ENCODE measurements around the gene ICA1L.

DNA sequence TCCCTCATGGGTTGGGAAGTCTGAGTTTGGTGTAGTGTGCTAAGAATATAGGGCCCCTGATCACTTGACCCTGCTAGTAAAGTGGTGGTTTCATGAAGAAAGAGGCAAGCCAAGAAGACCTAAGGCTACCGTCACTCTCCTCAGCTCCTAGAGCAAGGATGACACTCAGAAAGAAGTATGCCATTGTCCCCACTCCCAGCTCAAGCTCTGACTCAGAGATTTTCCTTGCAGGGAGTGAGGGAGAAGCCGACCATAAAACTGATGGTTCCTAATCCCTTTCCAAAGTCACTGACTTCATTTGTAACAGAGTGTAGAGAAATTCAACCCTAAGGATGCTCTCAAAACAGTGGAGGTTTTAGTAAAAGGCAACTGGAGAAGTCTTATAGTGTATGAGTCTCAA is 80.9 kb downstream of the ICA1L start:
- TF ChIP-seq ZNF548 (tag by site-specific recombination; IDR thresholded peaks at IDR 0.05) (no peak), ZBTB1 (tag by site-specific recombination; IDR thresholded peaks at IDR 0.05) (no peak), ZNF707 (tag by site-specific recombination; IDR thresholded peaks at IDR 0.05) (no peak), ZNF394 (tag by site-specific recombination; IDR thresholded peaks at IDR 0.05; ENCODE audit: borderline replicate concordance) (no peak), ZNF544 (tag by site-specific recombination; IDR thresholded peaks at IDR 0.05) (no peak), KLF9 (tag by site-specific recombination; IDR thresholded peaks at IDR 0.05; ENCODE audit: low read depth) (no peak), ZNF341 (tag by site-specific recombination; IDR thresholded peaks at IDR 0.05; ENCODE audit: low read depth) (no peak), ZNF701 (tag by site-specific recombination; IDR thresholded peaks at IDR 0.05) (no peak), ZNF24 (tag by site-specific recombination; IDR thresholded peaks at IDR 0.05) (no peak)
- TF ChIP-seq, protein P1, sequence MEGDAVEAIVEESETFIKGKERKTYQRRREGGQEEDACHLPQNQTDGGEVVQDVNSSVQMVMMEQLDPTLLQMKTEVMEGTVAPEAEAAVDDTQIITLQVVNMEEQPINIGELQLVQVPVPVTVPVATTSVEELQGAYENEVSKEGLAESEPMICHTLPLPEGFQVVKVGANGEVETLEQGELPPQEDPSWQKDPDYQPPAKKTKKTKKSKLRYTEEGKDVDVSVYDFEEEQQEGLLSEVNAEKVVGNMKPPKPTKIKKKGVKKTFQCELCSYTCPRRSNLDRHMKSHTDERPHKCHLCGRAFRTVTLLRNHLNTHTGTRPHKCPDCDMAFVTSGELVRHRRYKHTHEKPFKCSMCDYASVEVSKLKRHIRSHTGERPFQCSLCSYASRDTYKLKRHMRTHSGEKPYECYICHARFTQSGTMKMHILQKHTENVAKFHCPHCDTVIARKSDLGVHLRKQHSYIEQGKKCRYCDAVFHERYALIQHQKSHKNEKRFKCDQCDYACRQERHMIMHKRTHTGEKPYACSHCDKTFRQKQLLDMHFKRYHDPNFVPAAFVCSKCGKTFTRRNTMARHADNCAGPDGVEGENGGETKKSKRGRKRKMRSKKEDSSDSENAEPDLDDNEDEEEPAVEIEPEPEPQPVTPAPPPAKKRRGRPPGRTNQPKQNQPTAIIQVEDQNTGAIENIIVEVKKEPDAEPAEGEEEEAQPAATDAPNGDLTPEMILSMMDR (tag by site-specific recombination; IDR thresholded peaks at IDR 0.05), result no peak
- TF ChIP-seq, protein P2, sequence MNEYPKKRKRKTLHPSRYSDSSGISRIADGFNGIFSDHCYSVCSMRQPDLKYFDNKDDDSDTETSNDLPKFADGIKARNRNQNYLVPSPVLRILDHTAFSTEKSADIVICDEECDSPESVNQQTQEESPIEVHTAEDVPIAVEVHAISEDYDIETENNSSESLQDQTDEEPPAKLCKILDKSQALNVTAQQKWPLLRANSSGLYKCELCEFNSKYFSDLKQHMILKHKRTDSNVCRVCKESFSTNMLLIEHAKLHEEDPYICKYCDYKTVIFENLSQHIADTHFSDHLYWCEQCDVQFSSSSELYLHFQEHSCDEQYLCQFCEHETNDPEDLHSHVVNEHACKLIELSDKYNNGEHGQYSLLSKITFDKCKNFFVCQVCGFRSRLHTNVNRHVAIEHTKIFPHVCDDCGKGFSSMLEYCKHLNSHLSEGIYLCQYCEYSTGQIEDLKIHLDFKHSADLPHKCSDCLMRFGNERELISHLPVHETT (tag by site-specific recombination; IDR thresholded peaks at IDR 0.05), result no peak
- TF ChIP-seq, protein P3, sequence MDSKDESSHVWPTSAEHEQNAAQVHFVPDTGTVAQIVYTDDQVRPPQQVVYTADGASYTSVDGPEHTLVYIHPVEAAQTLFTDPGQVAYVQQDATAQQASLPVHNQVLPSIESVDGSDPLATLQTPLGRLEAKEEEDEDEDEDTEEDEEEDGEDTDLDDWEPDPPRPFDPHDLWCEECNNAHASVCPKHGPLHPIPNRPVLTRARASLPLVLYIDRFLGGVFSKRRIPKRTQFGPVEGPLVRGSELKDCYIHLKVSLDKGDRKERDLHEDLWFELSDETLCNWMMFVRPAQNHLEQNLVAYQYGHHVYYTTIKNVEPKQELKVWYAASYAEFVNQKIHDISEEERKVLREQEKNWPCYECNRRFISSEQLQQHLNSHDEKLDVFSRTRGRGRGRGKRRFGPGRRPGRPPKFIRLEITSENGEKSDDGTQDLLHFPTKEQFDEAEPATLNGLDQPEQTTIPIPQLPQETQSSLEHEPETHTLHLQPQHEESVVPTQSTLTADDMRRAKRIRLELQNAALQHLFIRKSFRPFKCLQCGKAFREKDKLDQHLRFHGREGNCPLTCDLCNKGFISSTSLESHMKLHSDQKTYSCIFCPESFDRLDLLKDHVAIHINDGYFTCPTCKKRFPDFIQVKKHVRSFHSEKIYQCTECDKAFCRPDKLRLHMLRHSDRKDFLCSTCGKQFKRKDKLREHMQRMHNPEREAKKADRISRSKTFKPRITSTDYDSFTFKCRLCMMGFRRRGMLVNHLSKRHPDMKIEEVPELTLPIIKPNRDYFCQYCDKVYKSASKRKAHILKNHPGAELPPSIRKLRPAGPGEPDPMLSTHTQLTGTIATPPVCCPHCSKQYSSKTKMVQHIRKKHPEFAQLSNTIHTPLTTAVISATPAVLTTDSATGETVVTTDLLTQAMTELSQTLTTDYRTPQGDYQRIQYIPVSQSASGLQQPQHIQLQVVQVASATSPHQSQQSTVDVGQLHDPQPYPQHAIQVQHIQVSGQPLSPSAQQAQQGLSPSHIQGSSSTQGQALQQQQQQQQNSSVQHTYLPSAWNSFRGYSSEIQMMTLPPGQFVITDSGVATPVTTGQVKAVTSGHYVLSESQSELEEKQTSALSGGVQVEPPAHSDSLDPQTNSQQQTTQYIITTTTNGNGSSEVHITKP (tag by site-specific recombination; IDR thresholded peaks at IDR 0.05), result no peak
- TF ChIP-seq, protein P4, sequence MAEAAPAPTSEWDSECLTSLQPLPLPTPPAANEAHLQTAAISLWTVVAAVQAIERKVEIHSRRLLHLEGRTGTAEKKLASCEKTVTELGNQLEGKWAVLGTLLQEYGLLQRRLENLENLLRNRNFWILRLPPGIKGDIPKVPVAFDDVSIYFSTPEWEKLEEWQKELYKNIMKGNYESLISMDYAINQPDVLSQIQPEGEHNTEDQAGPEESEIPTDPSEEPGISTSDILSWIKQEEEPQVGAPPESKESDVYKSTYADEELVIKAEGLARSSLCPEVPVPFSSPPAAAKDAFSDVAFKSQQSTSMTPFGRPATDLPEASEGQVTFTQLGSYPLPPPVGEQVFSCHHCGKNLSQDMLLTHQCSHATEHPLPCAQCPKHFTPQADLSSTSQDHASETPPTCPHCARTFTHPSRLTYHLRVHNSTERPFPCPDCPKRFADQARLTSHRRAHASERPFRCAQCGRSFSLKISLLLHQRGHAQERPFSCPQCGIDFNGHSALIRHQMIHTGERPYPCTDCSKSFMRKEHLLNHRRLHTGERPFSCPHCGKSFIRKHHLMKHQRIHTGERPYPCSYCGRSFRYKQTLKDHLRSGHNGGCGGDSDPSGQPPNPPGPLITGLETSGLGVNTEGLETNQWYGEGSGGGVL (tag by site-specific recombination; IDR thresholded peaks at IDR 0.05), result no peak
- TF ChIP-seq, protein P5, sequence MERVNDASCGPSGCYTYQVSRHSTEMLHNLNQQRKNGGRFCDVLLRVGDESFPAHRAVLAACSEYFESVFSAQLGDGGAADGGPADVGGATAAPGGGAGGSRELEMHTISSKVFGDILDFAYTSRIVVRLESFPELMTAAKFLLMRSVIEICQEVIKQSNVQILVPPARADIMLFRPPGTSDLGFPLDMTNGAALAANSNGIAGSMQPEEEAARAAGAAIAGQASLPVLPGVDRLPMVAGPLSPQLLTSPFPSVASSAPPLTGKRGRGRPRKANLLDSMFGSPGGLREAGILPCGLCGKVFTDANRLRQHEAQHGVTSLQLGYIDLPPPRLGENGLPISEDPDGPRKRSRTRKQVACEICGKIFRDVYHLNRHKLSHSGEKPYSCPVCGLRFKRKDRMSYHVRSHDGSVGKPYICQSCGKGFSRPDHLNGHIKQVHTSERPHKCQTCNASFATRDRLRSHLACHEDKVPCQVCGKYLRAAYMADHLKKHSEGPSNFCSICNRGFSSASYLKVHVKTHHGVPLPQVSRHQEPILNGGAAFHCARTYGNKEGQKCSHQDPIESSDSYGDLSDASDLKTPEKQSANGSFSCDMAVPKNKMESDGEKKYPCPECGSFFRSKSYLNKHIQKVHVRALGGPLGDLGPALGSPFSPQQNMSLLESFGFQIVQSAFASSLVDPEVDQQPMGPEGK (tag by site-specific recombination; IDR thresholded peaks at IDR 0.05), result no peak

Measured in HEK293 (cell line).